ENCODE measurements around the gene SLC39A10.

Gene SLC39A10

DNA sequence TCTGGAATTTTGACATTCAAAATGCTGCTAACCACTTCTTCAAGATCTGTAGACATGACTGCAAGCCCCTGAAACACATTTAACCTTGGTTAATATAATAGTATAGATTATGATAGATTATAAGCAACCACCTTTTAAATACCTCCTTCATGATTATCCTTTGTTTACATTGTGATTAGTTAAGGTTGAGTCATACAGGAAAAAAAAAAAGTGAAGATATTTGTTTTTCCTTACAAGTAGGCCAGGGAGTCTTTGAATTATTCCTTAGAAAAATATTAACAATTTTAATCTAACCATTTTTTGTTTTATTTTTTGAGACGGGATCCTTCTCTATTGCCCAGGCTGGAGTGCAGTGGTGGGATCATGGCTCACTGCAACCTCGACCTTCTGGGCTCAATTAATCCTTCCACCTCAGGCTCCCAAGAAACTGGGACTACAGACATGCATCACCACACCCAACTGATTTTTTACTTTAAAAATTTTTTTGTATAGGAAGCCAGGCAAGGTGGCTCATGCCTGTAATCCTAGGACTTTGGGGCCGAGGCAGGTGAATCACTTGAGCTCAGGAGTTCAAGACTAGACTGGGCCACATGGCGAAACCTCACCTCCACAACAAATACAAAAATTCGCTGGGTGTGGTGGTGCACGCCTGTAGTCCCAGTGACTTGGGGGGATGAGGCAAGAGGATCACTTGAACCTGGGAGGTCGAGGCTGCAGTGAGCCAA, 99.4 kb downstream of the SLC39A10 start:
- DNase-seq (ENCODE audit: low read depth, low spot score) = peak; percentile 49
- H3K4me3 ChIP-seq (ENCODE audit: low read depth, low read length) = no peak overlapping the region
- no peak for TF ChIP-seq CTCF (IDR thresholded peaks at IDR 0.05; ENCODE audit: low read depth, low read length)
- in situ Hi-C loops (cut with HindIII; ENCODE audit: low sequenced_read_pairs) = no loop called here

GRCh38 chr2:195758846-195759245, 101.8 kb downstream of the SLC39A10 start:
- no peak for DNase-seq (ENCODE audit: low read depth, low spot score)
- in situ Hi-C loops (cut with HindIII; ENCODE audit: low sequenced_read_pairs) = no loop called here
- H3K4me3 ChIP-seq (ENCODE audit: low read depth, low read length) = no peak overlapping the region
- TF ChIP-seq CTCF (IDR thresholded peaks at IDR 0.05; ENCODE audit: low read depth, low read length) = no peak

- no peak for DNase-seq (ENCODE audit: low read depth, low spot score)
- TF ChIP-seq CTCF (IDR thresholded peaks at IDR 0.05; ENCODE audit: low read depth, low read length) = no peak
- no peak overlapping the region for H3K4me3 ChIP-seq (ENCODE audit: low read depth, low read length)
- in situ Hi-C loops (cut with HindIII; ENCODE audit: low sequenced_read_pairs) = no loop called here
These were observed 102.9 kb downstream of the SLC39A10 start for GRCh38 chr2:195759877-195760276.

GRCh38 chr2:195763866-195764265, 106.8 kb downstream of the SLC39A10 start:
- TF ChIP-seq CTCF (IDR thresholded peaks at IDR 0.05; ENCODE audit: low read depth, low read length) = no peak
- H3K4me3 ChIP-seq (ENCODE audit: low read depth, low read length) = no peak overlapping the region
- in situ Hi-C loops (cut with HindIII; ENCODE audit: low sequenced_read_pairs) = no loop called here
- no peak for DNase-seq (ENCODE audit: low read depth, low spot score)

DNA sequence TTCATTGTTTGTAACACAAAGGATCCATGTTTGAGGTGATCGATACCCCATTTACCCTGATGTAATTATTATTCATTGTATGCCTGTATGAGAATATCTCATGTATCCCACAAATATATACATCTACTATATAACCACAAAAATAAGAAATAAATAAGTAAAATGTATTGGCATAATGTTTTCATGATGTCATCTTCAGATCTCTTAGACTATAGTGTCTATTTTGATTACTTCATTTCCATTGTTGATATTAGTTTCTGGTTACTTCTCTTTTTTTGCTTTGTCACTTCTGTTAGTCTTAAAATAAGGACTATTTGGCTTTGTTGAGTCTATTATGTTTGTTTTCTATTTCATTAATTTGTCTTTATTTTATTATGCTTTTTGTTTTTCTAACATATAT, 109.7 kb downstream of the SLC39A10 start:
- no peak for TF ChIP-seq CTCF (IDR thresholded peaks at IDR 0.05; ENCODE audit: low read depth, low read length)
- in situ Hi-C loops (cut with HindIII; ENCODE audit: low sequenced_read_pairs) = no loop called here

GRCh38 chr2:195768431-195768830, 111.4 kb downstream of the SLC39A10 start:
- H3K4me3 ChIP-seq (ENCODE audit: low read depth, low read length) = no peak overlapping the region
- TF ChIP-seq CTCF (IDR thresholded peaks at IDR 0.05; ENCODE audit: low read depth, low read length) = no peak
- in situ Hi-C loops (cut with HindIII; ENCODE audit: low sequenced_read_pairs) = no loop called here
- DNase-seq (ENCODE audit: low read depth, low spot score) = peak; percentile 33

More for the DNA sequence above, 109.7 kb downstream of the SLC39A10 start:
- H3K4me3 ChIP-seq (ENCODE audit: low read depth, low read length) = no peak overlapping the region
- DNase-seq (ENCODE audit: low read depth, low spot score) = no peak

All from astrocyte of the spinal cord (primary cell).